Neural progenitor cell (in vitro differentiated cells): Measurements from ENCODE around the gene COL21A1. TPM values are rescaled to one million over a fixed set of nuclear protein-coding genes. Genes with fewer than 3 reads are reported as not detected.
A peak's percentile ranks its signal among the peaks of the same experiment; 100 is the strongest.

Experiments
- DNase-seq: peaks from one replicate; pipeline ENCODE4 v3.0.0-alpha.2; 2016; ENCODE audit warnings: low spot score
- H2AFZ ChIP-seq: fragments of 200-600 bp; sonication (generic); replicated peaks from 2 replicates; pipeline ENCODE4 v1.6.1; 2016; ENCODE audit warnings: antibody characterized with exemption
- H3F3A ChIP-seq: fragments of 200-600 bp; sonication (generic); 2 replicates; pipeline ENCODE4 v1.6.1; 2016; ENCODE audit warnings: antibody characterized with exemption, low read depth
- H3K27ac ChIP-seq: fragments of 200-600 bp; sonication (generic); 2 replicates; pipeline ENCODE4 v1.5.1; 2016; ENCODE audit warnings: mild to moderate bottlenecking
- H3K27me3 ChIP-seq: fragments of 200-600 bp; sonication (generic); 2 replicates; pipeline ENCODE4 v1.6.1; 2016; ENCODE audit warnings: mild to moderate bottlenecking, moderate library complexity
- H3K36me3 ChIP-seq: fragments of 200-600 bp; sonication (generic); 2 replicates; pipeline ENCODE4 v1.5.1; 2016
- H3K4me1 ChIP-seq: fragments of 200-600 bp; sonication (generic); 2 replicates; pipeline ENCODE4 v1.6.1; 2016; ENCODE audit warnings: mixed run types
- H3K4me2 ChIP-seq: fragments of 200-600 bp; sonication (generic); 2 replicates; pipeline ENCODE4 v1.6.1; 2016
- H3K4me3 ChIP-seq: fragments of 200-600 bp; sonication (generic); 2 replicates; pipeline ENCODE4 v1.5.1; 2016
- H3K79me2 ChIP-seq: fragments of 200-600 bp; sonication (generic); 2 replicates; pipeline ENCODE4 v1.6.1; 2016; ENCODE audit warnings: low read depth
- H3K9ac ChIP-seq: fragments of 200-600 bp; sonication (generic); 2 replicates; pipeline ENCODE4 v1.6.1; 2016
- H3K9me3 ChIP-seq: fragments of 200-600 bp; sonication (generic); 2 replicates; pipeline ENCODE4 v1.5.1; 2016; ENCODE audit warnings: low read depth
- H4K20me1 ChIP-seq: fragments of 200-600 bp; sonication (generic); 2 replicates; pipeline ENCODE4 v1.6.1; 2016; ENCODE audit warnings: low read depth
- H3K27ac Mint-ChIP-seq: 3 replicates; pipeline ENCODE4 v1.8.0; 2021; ENCODE audit warnings: mixed read lengths
- H3K27me3 Mint-ChIP-seq: 2 replicates; pipeline ENCODE4 v1.8.0; 2022; ENCODE audit warnings: low read depth, mild to moderate bottlenecking, inconsistent platforms, moderate library complexity, mixed read lengths; ENCODE audit not compliant: insufficient read depth
- H3K36me3 Mint-ChIP-seq: 3 replicates; pipeline ENCODE4 v1.8.0; 2021; ENCODE audit warnings: mixed read lengths
- H3K4me1 Mint-ChIP-seq: 3 replicates; pipeline ENCODE4 v1.8.0; 2021; ENCODE audit warnings: mixed read lengths
- H3K4me3 Mint-ChIP-seq: 3 replicates; pipeline ENCODE4 v1.8.0; 2021; ENCODE audit warnings: mild to moderate bottlenecking, moderate library complexity, mixed read lengths
- H3K9me3 Mint-ChIP-seq: 3 replicates; pipeline ENCODE4 v1.8.0; 2020; ENCODE audit warnings: mixed read lengths
- CTCF ChIP-seq: fragments of 200-600 bp; sonication (generic); IDR thresholded peaks from 2 replicates; pipeline ENCODE4 v1.5.1; 2017; ENCODE audit warnings: antibody characterized with exemption, mild to moderate bottlenecking
- EZH2 ChIP-seq: fragments of 200-600 bp; sonication (generic); IDR thresholded peaks from 2 replicates; pipeline ENCODE4 v1.6.1; 2017; ENCODE audit warnings: antibody characterized with exemption, mild to moderate bottlenecking, moderate library complexity
- EZH2phosphoT487 ChIP-seq: fragments of 200-600 bp; sonication (generic); IDR thresholded peaks from 2 replicates; pipeline ENCODE4 v1.6.1; 2017; ENCODE audit warnings: antibody characterized with exemption
- total RNA-seq: library from RNA; depleted of rRNA; stranded (reverse); fragments of >200 nt; gene quantifications from 2 replicates; pipeline ENCODE4 v1.2.3, GENCODE V29; 2015; ENCODE audit warnings: low replicate concordance

Gene COL21A1
- total RNA-seq, 1 donor from 2014 or later: 0.95 TPM

DNA sequence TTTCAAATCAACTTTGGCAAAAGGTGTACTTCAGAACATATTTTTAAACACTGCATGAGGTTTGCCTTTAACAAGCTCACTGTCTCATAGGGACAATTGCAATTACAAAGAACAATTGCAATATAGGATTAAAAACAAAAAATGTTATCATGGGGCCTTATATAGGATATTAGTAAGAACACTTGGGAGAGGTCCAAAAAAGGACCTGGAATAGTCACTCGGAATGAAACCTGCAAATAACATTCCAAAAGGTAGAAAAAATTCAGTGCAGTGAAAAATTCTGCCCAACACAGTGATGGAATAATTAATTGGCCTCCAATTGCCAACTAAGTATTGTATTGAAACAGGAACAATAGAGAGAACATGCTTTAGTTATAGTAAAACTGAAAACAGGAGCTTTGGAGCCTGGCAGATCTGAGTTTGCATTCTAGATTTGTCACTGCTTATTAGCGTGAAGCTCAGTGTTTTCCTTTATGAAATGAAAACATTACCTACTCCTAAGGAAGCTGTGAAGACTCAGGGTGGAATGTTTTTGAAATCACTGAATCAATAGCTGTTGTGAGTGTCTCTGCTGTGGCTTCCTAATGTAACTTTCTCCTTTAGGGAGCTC, 199.3 kb downstream of the COL21A1 start:
- Mint-ChIP-seq H3K27me3 (peaks cover 4% of the 10 kb centered on the region), H3K27ac (no peak overlapping the region), H3K36me3 (no peaks in the 10 kb centered on the region), H3K4me1 (peaks cover 16% of the 10 kb centered on the region), H3K9me3 (no peaks in the 10 kb centered on the region), H3K4me3 (no peak overlapping the region)
- H3K4me1 ChIP-seq: peaks cover 22% of the 10 kb centered on the region
- H3K27ac ChIP-seq: no peak overlapping the region
- TF ChIP-seq CTCF: no peak
- TF ChIP-seq EZH2: no peak
- no peak for TF ChIP-seq EZH2phosphoT487
- no peak for DNase-seq
- H3K79me2 ChIP-seq: no peaks in the 10 kb centered on the region
- H3F3A ChIP-seq: no peaks in the 10 kb centered on the region
- H4K20me1 ChIP-seq: no peaks in the 10 kb centered on the region
- H3K36me3 ChIP-seq: no peaks in the 10 kb centered on the region
- no peak overlapping the region for H3K4me2 ChIP-seq
- H3K9ac ChIP-seq: no peak overlapping the region
- H3K27me3 ChIP-seq: no peaks in the 10 kb centered on the region
- H3K4me3 ChIP-seq: no peak overlapping the region
- no peaks in the 10 kb centered on the region for H3K9me3 ChIP-seq
- H2AFZ ChIP-seq: peak overlapping the region; percentile 61

GRCh38 chr6:56046576-56046975, 200.8 kb downstream of the COL21A1 start:
- no peaks in the 10 kb centered on the region for H3K36me3 ChIP-seq
- H2AFZ ChIP-seq: no peak overlapping the region
- H3F3A ChIP-seq: no peaks in the 10 kb centered on the region
- DNase-seq: no peak
- no peaks in the 10 kb centered on the region for H3K9me3 ChIP-seq
- Mint-ChIP-seq H3K36me3 (no peaks in the 10 kb centered on the region), H3K4me1 (peaks cover 13% of the 10 kb centered on the region), H3K4me3 (no peak overlapping the region), H3K27me3 (no peaks in the 10 kb centered on the region), H3K9me3 (no peaks in the 10 kb centered on the region), H3K27ac (no peak overlapping the region)
- H3K4me1 ChIP-seq: peaks cover 22% of the 10 kb centered on the region
- no peaks in the 10 kb centered on the region for H3K79me2 ChIP-seq
- TF ChIP-seq EZH2 (no peak), CTCF (no peak), EZH2phosphoT487 (no peak)
- H3K4me2 ChIP-seq: no peak overlapping the region
- no peaks in the 10 kb centered on the region for H4K20me1 ChIP-seq
- no peak overlapping the region for H3K9ac ChIP-seq
- H3K27me3 ChIP-seq: no peaks in the 10 kb centered on the region
- H3K4me3 ChIP-seq: no peak overlapping the region
- no peak overlapping the region for H3K27ac ChIP-seq

GRCh38 chr6:56043761-56044160, 203.6 kb downstream of the COL21A1 start:
- H3F3A ChIP-seq: no peaks in the 10 kb centered on the region
- H3K79me2 ChIP-seq: no peaks in the 10 kb centered on the region
- H2AFZ ChIP-seq: no peak overlapping the region
- Mint-ChIP-seq H3K27ac (no peak overlapping the region), H3K27me3 (no peaks in the 10 kb centered on the region), H3K36me3 (no peaks in the 10 kb centered on the region), H3K4me1 (no peaks in the 10 kb centered on the region), H3K9me3 (no peaks in the 10 kb centered on the region), H3K4me3 (no peak overlapping the region)
- no peaks in the 10 kb centered on the region for H4K20me1 ChIP-seq
- no peak overlapping the region for H3K4me3 ChIP-seq
- no peak overlapping the region for H3K9ac ChIP-seq
- H3K4me2 ChIP-seq: no peak overlapping the region
- no peak for DNase-seq
- no peaks in the 10 kb centered on the region for H3K27me3 ChIP-seq
- H3K4me1 ChIP-seq: peaks cover 7% of the 10 kb centered on the region
- no peak overlapping the region for H3K27ac ChIP-seq
- no peak for TF ChIP-seq CTCF
- no peak for TF ChIP-seq EZH2
- TF ChIP-seq EZH2phosphoT487: no peak
- H3K36me3 ChIP-seq: no peaks in the 10 kb centered on the region
- no peaks in the 10 kb centered on the region for H3K9me3 ChIP-seq
